Glomerular visceral epithelial cell (primary cell): ENCODE results near the gene FAM124B.

ENCODE experiments used
- DNase-seq: peaks from one replicate; pipeline ENCODE4 v3.0.0-alpha.2; 2016; ENCODE audit errors: extremely low spot score

The FAM124B gene

GRCh38 chr2:224381521-224382279 lies 20.2 kb downstream of the FAM124B start:
- DNase-seq: no peak

DNA sequence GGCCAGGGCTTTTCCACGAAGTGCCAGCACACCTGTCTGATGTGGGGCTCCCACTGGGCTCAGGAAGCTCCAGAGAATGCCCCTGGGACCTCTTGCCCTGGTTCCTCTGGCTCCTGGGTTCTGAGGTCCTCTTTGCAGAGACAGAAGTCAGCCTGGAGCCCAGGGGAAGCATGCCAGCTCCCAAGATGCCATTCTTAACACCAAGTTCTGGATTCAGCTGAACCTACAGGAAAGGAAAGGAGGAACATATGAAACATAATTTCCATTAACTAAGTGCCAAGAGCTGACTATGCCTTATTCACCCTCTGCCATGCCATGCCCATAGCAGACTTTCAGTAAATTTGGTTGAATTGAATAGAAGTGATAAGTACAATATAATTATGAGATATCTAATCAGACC lies 21.9 kb downstream of the FAM124B start:
- no peak for DNase-seq

DNA sequence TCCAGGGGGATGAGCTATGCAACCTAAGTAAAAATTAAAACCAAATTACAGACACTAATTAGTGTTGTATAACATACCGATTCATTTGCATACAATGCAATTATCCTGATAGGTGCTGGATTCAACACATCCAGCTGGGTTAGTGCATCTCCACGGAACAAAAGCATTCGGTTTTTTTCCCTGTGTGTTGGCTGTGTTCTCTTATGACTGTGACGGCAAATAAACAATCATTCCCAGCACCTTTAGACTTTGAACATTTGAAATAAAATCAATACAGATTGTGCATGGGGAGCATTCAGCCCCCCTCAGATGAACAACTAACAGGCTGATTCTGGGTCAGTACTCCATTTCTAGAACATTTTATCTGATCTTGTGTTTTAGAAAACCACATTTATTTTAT lies 22.7 kb downstream of the FAM124B start:
- DNase-seq: no peak

GRCh38 chr2:224378701-224379097 lies 23.2 kb downstream of the FAM124B start:
- no peak for DNase-seq

DNA sequence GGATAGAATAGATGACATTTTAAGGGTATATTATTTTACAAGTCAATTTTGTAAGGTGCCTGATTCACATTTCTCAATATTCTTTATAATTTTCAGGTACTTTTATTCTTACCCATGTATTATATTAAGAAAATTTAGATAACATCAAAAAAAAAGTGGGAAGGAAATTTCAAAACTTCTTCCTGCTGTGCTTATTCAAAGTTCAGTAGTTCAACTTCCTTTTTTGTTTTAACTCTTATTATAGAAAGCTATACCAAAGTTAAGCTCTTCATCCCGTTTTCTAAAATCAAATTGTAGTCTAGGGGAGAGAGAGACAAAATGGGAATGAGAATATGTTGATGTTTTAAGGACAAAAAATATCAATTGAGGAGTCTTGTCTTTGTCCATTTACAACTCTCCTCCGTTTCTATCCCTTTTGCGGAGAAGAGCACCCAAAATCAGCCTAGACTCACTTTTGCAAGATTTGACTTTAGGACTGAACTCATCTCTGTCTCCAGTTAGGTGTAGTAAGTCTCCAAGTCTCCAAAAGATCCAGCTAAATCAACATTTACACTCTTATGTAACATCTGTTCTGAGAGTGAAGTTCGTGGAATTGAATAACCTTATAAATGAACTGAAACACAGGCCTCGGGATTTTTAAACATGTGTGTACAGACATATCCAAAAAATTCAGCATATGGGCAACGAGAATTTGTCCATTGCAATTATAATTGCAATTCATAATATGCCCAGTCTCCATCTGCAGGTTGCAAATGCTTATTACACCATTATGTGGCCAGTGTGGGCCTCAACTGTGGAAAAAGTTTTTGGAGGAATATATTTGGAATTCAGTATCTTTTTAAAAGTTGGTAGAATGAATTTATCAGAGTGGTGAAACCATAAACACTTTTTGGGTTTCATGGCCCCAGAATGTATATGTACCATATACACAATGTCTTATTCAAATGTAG lies 23.9 kb downstream of the FAM124B start:
- DNase-seq: no peak

- DNase-seq: no peak
Observed at GRCh38 chr2:224372641-224373040, 29.3 kb downstream of the FAM124B start.

- peak; percentile 49 for DNase-seq
Observed at GRCh38 chr2:224369028-224369632, 32.8 kb downstream of the FAM124B start.

DNA sequence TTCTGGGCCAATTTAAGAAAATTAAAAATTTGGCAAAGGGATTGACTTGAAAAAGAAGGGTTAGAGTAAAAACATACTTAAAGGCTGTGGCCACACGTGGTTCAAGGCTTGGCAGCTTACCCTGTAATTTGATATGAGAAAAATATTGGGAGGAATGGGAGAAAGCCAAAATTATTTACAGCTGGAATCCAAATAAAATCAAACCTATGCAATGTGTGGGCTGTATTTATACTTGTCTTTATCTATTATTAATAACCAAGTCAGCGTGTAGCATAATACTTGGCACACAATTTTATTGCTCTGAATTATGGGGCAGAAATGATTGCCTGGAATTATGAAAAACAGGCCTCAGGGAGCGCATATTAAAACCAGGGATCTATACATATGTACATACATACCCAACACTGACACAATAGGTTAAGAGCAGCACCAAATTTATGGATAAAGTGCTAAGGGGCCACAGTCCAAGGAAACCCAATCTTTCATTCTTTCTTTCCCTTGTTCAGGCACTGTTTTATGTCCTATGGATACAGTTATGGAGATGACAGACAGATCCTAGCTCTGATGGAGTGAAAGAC lies 35.6 kb downstream of the FAM124B start:
- no peak for DNase-seq

- DNase-seq: no peak
Observed at GRCh38 chr2:224365331-224365730, 36.6 kb downstream of the FAM124B start.

- no peak for DNase-seq
Observed at GRCh38 chr2:224363281-224363680, 38.6 kb downstream of the FAM124B start.

- DNase-seq: no peak
Observed at GRCh38 chr2:224362094-224362493, 39.8 kb downstream of the FAM124B start.

- DNase-seq: no peak
Observed at GRCh38 chr2:224360801-224361251, 41.1 kb downstream of the FAM124B start.

GRCh38 chr2:224359569-224359968 lies 42.3 kb downstream of the FAM124B start:
- no peak for DNase-seq

GRCh38 chr2:224357098-224357901 lies 44.6 kb downstream of the FAM124B start:
- peak; percentile 66 for DNase-seq

DNA sequence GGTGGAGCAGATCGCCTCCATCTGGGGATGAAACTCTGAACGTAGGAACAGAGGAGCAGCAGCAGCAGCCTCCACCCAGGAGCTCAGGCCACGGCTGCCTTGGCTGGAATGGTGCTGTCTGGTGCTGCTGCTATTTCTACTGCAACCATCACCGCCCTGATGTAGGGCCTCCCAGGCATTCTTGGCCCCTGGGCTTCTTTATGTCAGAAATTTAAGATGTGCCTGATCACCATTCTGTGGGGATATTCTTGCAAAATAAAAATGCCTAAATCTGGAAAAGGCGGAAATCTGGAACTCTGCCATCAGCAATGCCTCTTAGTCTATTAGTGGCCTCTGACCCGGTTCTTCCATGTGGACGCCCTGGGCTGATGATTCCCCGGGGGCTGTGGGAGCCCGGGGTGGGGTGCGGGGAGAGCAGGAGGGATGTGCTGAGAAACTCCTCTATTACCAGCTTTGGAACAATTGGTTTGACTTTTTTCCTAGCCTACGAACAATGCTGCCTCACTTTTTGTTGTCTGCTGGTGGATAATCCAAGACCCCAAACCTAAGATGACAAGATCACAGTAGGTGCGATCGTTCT lies 47.2 kb downstream of the FAM124B start:
- no peak for DNase-seq

- DNase-seq: no peak
Observed at GRCh38 chr2:224350703-224351102, 51.2 kb downstream of the FAM124B start.

GRCh38 chr2:224349396-224349795 lies 52.5 kb downstream of the FAM124B start:
- DNase-seq: no peak

GRCh38 chr2:224347176-224348051 lies 54.5 kb downstream of the FAM124B start:
- DNase-seq: no peak

GRCh38 chr2:224345492-224345891 lies 56.4 kb downstream of the FAM124B start:
- no peak for DNase-seq

DNA sequence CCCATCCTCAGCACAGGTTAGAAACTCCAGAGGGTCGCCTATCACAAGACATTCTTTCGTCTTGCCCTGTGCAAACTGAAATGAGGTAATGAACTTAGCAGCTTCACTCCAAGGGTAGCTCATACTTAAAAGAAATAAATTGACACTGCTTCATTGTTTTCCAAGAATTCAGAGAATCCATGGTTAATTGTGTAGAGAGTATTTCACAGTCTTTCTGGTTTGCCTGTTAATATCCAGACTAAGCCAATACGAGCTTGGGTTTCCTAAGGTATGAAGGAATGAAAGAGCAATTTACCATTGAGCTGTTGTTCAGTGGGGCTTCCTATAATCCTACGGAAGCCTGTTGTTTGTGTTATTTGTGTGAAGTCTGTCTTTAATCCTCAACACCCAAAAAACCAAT lies 58.7 kb downstream of the FAM124B start:
- no peak for DNase-seq
